Globus pallidus (tissue), 1 donor: ENCODE data around the gene ALOX15B.

Experiments used
- DNase-seq: peaks from one replicate; pipeline ENCODE4 v3.0.0-alpha.2; 2015; ENCODE audit warnings: low spot score

The ALOX15B gene

DNA sequence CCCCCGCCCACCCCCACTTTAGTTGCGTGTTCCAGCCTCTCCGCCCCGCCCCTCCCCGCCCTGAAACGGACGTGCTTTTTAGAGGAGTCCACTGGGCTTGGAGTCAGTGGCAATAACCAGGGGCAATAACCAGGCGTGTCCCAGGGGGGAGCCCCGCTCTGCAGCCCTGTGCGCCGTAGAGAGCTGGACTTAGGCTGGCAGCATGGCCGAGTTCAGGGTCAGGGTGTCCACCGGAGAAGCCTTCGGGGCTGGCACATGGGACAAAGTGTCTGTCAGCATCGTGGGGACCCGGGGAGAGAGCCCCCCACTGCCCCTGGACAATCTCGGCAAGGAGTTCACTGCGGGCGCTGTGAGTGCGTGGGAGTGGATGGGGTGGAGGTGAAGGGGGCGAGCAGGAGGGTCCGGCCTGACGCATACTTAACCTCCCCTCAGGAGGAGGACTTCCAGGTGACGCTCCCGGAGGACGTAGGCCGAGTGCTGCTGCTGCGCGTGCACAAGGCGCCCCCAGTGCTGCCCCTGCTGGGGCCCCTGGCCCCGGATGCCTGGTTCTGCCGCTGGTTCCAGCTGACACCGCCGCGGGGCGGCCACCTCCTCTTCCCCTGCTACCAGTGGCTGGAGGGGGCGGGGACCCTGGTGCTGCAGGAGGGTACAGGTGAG, at the start of gene ALOX15B:
Gene ALOX15B, plus strand, starts transcription at position 106 of the 657 bp plus-strand sequence. Its CDS starts 97 bp downstream, at position 203.
- no peak for DNase-seq

DNA sequence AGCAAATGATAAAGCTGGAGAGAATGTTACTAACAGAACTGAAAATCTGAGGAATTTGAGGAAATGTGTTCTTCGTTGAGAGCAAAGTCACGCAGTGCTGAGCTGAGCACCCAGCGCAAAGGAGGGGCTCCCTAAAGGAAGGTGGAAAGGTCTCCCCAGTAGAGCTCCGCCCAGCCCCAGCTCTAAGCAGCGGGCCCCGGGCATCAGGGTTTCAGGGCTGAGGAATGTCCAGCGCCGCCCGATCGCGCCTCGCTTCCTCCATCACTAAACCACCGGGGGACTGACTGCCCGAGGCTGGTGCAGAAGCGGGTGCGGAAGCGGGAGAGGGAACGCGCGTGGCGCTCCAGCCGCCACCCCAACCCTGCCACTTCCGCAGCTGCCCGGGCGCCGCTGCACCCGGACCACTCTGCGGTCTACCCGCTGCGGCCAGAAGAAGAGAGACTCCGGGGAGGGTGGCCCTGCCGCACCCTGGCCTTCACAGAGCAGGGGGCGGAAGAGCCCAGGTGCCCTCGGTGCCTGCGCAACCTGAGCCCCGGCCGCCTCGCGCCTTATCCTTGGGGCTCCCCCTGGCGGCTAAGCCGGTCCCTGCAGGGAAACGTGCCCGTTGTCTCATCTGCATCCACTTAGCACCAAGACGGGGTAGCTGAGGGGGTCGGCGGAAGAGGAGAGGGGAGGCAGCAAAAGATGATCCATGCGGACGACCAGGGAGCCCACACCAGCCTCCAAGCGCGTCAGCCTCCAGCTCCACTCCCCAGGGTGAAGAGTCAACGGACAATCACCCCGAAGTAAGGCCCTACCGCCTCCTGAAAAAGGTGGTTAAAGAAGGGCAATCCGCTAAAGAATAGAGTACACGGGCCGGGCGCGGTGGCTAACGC, 48.8 kb upstream of the ALOX15B start:
- peak; percentile 51 for DNase-seq

DNA sequence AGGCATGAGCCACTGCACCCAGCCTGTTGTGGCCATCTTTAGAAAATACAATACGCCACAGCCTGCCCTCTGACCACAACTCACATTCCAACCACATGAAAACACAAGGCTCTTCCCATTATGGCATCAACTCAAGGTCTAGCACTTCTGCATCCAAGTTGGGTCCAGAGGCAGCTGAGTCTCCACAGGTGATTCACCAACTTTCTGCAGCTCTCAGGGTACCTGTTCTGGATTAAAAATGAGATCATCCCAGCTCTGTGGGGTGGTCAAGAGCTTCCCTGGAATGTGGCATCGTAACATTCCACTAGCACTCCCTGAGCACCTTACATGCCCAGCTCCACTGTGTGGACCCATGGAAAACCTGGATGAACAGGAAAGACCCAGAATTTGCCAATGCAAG, 46.3 kb upstream of the ALOX15B start:
- no peak for DNase-seq

DNA sequence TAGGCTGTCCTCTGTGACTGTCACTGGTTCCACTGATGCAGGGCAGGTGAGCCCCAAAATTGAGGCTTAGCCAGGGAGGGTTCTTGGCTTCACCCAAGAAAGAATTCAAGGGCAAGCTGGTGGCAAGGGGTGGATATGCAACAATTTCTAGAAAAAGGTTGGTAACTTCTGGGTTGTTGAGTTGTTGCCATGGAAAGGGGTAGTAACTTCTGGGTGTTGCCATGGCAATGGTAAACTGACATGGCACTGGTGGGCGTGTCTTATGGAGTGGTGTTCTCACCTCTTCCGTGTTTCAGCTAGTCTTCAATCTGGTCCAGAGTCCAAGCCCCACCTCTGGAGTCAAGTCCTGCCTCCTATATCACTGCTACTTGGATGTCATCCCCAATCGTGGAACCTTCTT, 45.9 kb upstream of the ALOX15B start:
- no peak for DNase-seq

- DNase-seq: no peak
Observed at GRCh38 chr17:7993972-7994589, 44.8 kb upstream of the ALOX15B start.

GRCh38 chr17:7995724-7996123, 43.1 kb upstream of the ALOX15B start:
- no peak for DNase-seq

GRCh38 chr17:7997186-7997585, 41.7 kb upstream of the ALOX15B start:
- DNase-seq: no peak

DNA sequence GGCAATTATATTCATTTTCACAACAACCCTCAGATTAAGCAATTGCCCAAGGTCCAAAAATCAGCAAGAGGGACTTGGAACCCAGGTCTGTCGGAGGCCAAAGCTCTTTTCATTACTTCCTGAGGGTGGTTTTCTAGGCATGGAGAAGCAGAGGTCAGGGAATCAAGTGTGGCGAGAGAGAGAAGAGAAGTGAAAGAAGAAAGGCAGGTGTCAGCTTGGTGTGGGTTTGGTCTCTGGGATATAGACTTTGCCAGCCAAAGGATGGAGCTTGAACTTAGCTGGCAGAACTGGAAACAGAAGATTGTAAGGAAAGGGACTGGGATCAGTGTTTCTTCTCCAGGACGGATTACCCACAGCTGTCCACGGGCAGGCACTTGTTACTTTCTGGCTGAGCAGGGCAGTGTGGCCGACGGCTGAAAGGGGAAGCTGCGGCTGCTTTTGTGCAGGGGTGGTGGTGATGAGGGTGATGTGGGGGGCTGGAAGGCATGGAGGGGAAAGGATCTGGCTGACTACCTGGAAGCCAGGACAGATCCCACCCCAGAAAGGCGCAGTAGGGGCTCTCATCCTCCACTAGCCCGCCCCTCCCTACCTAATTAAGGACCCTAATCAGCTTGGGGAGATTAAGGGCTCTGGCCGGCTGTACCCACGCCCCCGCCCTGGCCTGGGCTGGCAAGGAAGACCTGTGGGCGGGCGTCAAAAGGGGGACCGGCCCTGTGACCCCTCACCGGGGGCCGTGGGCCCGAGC, 36.7 kb upstream of the ALOX15B start, which contains the start of gene GUCY2D:
Gene GUCY2D, plus strand, starts transcription at position 640 of the 745 bp plus-strand sequence. CDS start 433 bp downstream, outside the sequence.
- DNase-seq: peak; percentile 17

DNA sequence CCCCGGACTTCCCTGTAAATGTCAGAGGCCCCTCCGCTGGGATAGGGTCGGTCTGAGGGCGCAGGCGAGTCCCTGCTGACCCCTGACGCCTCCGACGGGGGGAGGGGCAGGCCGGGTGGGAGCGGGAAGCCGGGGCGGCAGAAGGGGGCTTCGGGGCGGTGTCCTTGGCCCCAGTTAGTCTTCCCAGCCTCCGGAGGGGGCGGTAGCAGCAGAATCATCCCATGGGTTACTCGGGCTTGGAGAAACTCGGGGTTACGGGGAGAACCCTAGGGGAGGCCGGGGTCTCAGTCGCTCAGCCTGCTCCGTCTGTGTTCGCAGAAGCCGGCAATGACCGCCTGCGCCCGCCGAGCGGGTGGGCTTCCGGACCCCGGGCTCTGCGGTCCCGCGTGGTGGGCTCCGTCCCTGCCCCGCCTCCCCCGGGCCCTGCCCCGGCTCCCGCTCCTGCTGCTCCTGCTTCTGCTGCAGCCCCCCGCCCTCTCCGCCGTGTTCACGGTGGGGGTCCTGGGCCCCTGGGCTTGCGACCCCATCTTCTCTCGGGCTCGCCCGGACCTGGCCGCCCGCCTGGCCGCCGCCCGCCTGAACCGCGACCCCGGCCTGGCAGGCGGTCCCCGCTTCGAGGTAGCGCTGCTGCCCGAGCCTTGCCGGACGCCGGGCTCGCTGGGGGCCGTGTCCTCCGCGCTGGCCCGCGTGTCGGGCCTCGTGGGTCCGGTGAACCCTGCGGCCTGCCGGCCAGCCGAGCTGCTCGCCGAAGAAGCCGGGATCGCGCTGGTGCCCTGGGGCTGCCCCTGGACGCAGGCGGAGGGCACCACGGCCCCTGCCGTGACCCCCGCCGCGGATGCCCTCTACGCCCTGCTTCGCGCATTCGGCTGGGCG, 35.9 kb upstream of the ALOX15B start:
- no peak for DNase-seq

GRCh38 chr17:8003594-8004181, 35.2 kb upstream of the ALOX15B start:
- DNase-seq: no peak

- no peak for DNase-seq
Observed at GRCh38 chr17:8004899-8005298, 34.0 kb upstream of the ALOX15B start.

DNA sequence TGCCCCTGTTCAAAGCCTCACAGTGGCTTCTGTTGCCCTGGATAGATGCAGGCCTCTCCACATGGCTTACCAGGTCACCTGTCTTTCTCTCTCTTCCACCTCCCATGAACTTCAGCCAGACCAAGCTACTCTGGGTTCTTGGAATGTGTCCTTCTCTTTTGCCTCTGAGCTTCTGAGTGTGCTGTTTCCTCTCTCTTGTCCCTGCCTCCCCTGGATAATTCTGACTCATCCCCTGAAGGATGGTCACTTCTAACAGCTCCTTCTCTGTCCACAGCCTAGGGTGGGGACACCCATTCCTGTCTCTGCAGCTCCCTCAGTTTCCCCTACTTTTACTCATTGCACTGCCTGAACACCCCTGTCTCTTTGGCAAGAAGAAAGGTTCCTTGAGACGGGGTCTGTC, 33.5 kb upstream of the ALOX15B start:
- DNase-seq: no peak

DNA sequence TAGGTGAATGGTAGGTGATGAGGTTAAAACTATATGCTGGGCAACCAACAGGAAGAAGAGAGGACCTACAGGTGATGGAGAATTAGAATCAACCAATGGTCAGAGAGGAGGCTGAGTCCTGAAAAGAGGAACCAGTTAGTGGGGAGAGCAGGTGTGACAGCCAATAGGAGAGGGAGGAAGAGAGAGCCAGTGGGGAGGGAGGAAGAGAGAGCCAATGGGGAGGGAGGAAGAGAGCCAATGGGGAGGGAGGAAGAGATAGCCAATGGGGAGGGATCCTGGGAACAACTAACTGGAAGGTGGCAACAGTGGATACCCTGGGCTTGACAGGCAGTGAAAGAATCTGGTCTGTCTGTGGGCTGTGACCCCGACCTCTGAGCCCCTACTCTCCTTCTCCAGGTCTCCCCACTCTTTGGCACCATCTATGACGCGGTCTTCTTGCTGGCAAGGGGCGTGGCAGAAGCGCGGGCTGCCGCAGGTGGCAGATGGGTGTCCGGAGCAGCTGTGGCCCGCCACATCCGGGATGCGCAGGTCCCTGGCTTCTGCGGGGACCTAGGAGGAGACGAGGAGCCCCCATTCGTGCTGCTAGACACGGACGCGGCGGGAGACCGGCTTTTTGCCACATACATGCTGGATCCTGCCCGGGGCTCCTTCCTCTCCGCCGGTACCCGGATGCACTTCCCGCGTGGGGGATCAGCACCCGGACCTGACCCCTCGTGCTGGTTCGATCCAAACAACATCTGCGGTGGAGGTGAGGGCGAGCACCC, 32.7 kb upstream of the ALOX15B start:
- DNase-seq: no peak

- DNase-seq: no peak
Observed at GRCh38 chr17:8006836-8007680, 31.8 kb upstream of the ALOX15B start.

GRCh38 chr17:8007836-8008235, 31.0 kb upstream of the ALOX15B start:
- no peak for DNase-seq

DNA sequence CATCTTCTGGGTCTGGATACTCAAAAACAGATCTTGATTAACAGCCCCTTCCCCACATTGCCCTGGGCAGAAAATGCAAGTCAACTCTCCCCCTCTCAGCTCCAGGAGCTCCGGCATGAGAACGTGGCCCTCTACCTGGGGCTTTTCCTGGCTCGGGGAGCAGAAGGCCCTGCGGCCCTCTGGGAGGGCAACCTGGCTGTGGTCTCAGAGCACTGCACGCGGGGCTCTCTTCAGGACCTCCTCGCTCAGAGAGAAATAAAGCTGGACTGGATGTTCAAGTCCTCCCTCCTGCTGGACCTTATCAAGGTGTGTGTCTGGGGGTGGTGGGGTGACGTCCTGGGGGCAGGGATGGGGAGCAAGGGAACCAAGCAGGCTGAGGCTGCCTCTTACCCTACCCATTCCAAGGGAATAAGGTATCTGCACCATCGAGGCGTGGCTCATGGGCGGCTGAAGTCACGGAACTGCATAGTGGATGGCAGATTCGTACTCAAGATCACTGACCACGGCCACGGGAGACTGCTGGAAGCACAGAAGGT, 26.7 kb upstream of the ALOX15B start:
- no peak for DNase-seq

GRCh38 chr17:8012996-8013640, 25.7 kb upstream of the ALOX15B start:
- no peak for DNase-seq
